Measurements from ENCODE around the gene OBSCN. TPM values are rescaled to one million over a fixed set of nuclear protein-coding genes. Genes with fewer than 3 reads are reported as not detected.

The OBSCN gene
- total RNA-seq, 1 experiment from 2014 or later: 10.5 TPM

- H3K36me3 ChIP-seq (ENCODE audit: control insufficient read depth, insufficient read depth, low read length): no peaks in the 10 kb centered on the region
- no peak for ATAC-seq
- ChIA-PET POLR2A (no interaction called here), CTCF (no interaction called here)
- no peak for DNase-seq (ENCODE audit: low read depth, low spot score)
- BruUV-seq (replicated peaks): no TSS peak
- no peaks in the 10 kb centered on the region for H3K27me3 ChIP-seq (ENCODE audit: control insufficient read depth, insufficient read depth, low read length)
- H3K27ac ChIP-seq (ENCODE audit: low read length): no peak overlapping the region
- no peaks in the 10 kb centered on the region for H3K4me1 ChIP-seq (ENCODE audit: control insufficient read depth, insufficient read depth, low read length)
- no peaks in the 10 kb centered on the region for H3K9me3 ChIP-seq (ENCODE audit: control insufficient read depth, insufficient read depth, low read depth, low read length)
- TF ChIP-seq POLR2AphosphoS5 (IDR thresholded peaks at IDR 0.05; ENCODE audit: low read depth, low read length) (no peak), TCF7L2 (IDR thresholded peaks at IDR 0.05; ENCODE audit: low read depth, low read length) (no peak), CTCF (IDR thresholded peaks at IDR 0.05) (no peak), SIN3A (IDR thresholded peaks at IDR 0.05; ENCODE audit: borderline replicate concordance, insufficient read depth, low read depth, low read length) (no peak), REST (IDR thresholded peaks at IDR 0.05; ENCODE audit: insufficient read depth in 1 of 2, low read depth in 2 of 2, low read length in 1 of 2) (no peak)
- H3K4me3 ChIP-seq (ENCODE audit: low read depth in 2 of 2, low read length in 2 of 2): no peak overlapping the region
- intact Hi-C loops (cut with micrococcal nuclease; ENCODE audit: unreplicated experiment) (no loop called here), in situ Hi-C loops (cut with HindIII; ENCODE audit: low pct_unique_long_range_greater_than_20kb, low sequenced_read_pairs) (no loop called here)
Measured at GRCh38 chr1:228333739-228334115, 125.9 kb downstream of the OBSCN start.

- POLR2A ChIA-PET: no interaction called here
- no peaks in the 10 kb centered on the region for H3K4me1 ChIP-seq (ENCODE audit: control insufficient read depth, insufficient read depth, low read length)
- DNase-seq (ENCODE audit: low read depth, low spot score) (no peak), ATAC-seq (no peak)
- no peaks in the 10 kb centered on the region for H3K36me3 ChIP-seq (ENCODE audit: control insufficient read depth, insufficient read depth, low read length)
- no peak for TF ChIP-seq TCF7L2 (IDR thresholded peaks at IDR 0.05; ENCODE audit: low read depth, low read length)
- no peak for TF ChIP-seq REST (IDR thresholded peaks at IDR 0.05; ENCODE audit: insufficient read depth in 1 of 2, low read depth in 2 of 2, low read length in 1 of 2)
- no peak for TF ChIP-seq POLR2AphosphoS5 (IDR thresholded peaks at IDR 0.05; ENCODE audit: low read depth, low read length)
- TF ChIP-seq CTCF (IDR thresholded peaks at IDR 0.05): no peak
- no peak for TF ChIP-seq SIN3A (IDR thresholded peaks at IDR 0.05; ENCODE audit: borderline replicate concordance, insufficient read depth, low read depth, low read length)
- no TSS peak for BruUV-seq (replicated peaks)
- intact Hi-C loops (cut with micrococcal nuclease; ENCODE audit: unreplicated experiment): no loop called here
- no peak overlapping the region for H3K27ac ChIP-seq (ENCODE audit: low read length)
- no peak overlapping the region for H3K4me3 ChIP-seq (ENCODE audit: low read depth in 2 of 2, low read length in 2 of 2)
- no peaks in the 10 kb centered on the region for H3K27me3 ChIP-seq (ENCODE audit: control insufficient read depth, insufficient read depth, low read length)
- CTCF ChIA-PET: no interaction called here
- in situ Hi-C loops (cut with HindIII; ENCODE audit: low pct_unique_long_range_greater_than_20kb, low sequenced_read_pairs): no loop called here
- no peaks in the 10 kb centered on the region for H3K9me3 ChIP-seq (ENCODE audit: control insufficient read depth, insufficient read depth, low read depth, low read length)
Measured at GRCh38 chr1:228334226-228334935, 126.5 kb downstream of the OBSCN start.
